ENCODE results near the gene EXOSC7.

DNA sequence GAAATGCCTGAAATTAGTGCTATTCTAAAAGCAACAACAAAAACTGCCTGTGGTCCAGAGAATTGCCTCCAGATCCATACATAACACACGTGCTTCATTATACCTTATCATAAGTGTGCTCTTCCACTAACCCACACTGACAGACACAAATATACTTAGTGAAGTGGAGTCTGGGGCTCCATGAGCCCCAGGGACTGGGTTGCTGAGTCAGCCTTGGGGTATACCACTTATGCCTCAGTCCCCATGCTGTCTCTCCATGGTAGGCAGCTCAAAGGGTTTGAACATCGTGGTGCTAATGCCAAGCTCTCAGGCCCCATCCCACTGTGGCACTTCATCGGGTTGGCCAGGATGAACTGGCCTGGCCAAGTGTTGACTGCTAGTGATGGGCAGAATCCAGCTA is 10.9 kb upstream of the EXOSC7 start:
- no peak for TF ChIP-seq BACH2 (CRISPR knock-in tag; IDR thresholded peaks at IDR 0.05; ENCODE audit: borderline replicate concordance)
- no peak for TF ChIP-seq ARNTL (CRISPR knock-in tag; IDR thresholded peaks at IDR 0.05; ENCODE audit: borderline replicate concordance, low read depth)
- TF ChIP-seq, protein P1, sequence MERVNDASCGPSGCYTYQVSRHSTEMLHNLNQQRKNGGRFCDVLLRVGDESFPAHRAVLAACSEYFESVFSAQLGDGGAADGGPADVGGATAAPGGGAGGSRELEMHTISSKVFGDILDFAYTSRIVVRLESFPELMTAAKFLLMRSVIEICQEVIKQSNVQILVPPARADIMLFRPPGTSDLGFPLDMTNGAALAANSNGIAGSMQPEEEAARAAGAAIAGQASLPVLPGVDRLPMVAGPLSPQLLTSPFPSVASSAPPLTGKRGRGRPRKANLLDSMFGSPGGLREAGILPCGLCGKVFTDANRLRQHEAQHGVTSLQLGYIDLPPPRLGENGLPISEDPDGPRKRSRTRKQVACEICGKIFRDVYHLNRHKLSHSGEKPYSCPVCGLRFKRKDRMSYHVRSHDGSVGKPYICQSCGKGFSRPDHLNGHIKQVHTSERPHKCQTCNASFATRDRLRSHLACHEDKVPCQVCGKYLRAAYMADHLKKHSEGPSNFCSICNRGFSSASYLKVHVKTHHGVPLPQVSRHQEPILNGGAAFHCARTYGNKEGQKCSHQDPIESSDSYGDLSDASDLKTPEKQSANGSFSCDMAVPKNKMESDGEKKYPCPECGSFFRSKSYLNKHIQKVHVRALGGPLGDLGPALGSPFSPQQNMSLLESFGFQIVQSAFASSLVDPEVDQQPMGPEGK (CRISPR knock-in tag; IDR thresholded peaks at IDR 0.05; ENCODE audit: borderline replicate concordance): no peak
- no peak for TF ChIP-seq SNAI2 (CRISPR knock-in tag; IDR thresholded peaks at IDR 0.05)
- TF ChIP-seq, protein P2, sequence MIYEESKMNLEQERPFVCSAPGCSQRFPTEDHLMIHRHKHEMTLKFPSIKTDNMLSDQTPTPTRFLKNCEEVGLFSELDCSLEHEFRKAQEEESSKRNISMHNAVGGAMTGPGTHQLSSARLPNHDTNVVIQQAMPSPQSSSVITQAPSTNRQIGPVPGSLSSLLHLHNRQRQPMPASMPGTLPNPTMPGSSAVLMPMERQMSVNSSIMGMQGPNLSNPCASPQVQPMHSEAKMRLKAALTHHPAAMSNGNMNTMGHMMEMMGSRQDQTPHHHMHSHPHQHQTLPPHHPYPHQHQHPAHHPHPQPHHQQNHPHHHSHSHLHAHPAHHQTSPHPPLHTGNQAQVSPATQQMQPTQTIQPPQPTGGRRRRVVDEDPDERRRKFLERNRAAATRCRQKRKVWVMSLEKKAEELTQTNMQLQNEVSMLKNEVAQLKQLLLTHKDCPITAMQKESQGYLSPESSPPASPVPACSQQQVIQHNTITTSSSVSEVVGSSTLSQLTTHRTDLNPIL (CRISPR knock-in tag; IDR thresholded peaks at IDR 0.05; ENCODE audit: low read depth): no peak
- TF ChIP-seq ZFP3 (CRISPR knock-in tag; IDR thresholded peaks at IDR 0.05): no peak
- no peak for TF ChIP-seq ZNF8 (CRISPR knock-in tag; IDR thresholded peaks at IDR 0.05)
- no peak for TF ChIP-seq RARB (CRISPR knock-in tag; IDR thresholded peaks at IDR 0.05)
- TF ChIP-seq, protein P3, sequence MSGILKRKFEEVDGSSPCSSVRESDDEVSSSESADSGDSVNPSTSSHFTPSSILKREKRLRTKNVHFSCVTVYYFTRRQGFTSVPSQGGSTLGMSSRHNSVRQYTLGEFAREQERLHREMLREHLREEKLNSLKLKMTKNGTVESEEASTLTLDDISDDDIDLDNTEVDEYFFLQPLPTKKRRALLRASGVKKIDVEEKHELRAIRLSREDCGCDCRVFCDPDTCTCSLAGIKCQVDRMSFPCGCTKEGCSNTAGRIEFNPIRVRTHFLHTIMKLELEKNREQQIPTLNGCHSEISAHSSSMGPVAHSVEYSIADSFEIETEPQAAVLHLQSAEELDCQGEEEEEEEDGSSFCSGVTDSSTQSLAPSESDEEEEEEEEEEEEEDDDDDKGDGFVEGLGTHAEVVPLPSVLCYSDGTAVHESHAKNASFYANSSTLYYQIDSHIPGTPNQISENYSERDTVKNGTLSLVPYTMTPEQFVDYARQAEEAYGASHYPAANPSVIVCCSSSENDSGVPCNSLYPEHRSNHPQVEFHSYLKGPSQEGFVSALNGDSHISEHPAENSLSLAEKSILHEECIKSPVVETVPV (CRISPR knock-in tag; IDR thresholded peaks at IDR 0.05): no peak
- no peak for TF ChIP-seq ZC3H10 (CRISPR knock-in tag; IDR thresholded peaks at IDR 0.05)
- no peak for TF ChIP-seq TCF4 (CRISPR knock-in tag; IDR thresholded peaks at IDR 0.05; ENCODE audit: borderline replicate concordance)
- no peak for TF ChIP-seq ESRRG (CRISPR knock-in tag; IDR thresholded peaks at IDR 0.05)
- TF ChIP-seq OSR1 (CRISPR knock-in tag; IDR thresholded peaks at IDR 0.05): no peak
